HK-2 (cell line): ENCODE results near the gene WHRN.

Source experiments
- DNase-seq: peaks from one replicate; pipeline ENCODE4 v3.0.0-alpha.2; 2018; ENCODE audit not compliant: unreplicated experiment

Gene WHRN

DNA sequence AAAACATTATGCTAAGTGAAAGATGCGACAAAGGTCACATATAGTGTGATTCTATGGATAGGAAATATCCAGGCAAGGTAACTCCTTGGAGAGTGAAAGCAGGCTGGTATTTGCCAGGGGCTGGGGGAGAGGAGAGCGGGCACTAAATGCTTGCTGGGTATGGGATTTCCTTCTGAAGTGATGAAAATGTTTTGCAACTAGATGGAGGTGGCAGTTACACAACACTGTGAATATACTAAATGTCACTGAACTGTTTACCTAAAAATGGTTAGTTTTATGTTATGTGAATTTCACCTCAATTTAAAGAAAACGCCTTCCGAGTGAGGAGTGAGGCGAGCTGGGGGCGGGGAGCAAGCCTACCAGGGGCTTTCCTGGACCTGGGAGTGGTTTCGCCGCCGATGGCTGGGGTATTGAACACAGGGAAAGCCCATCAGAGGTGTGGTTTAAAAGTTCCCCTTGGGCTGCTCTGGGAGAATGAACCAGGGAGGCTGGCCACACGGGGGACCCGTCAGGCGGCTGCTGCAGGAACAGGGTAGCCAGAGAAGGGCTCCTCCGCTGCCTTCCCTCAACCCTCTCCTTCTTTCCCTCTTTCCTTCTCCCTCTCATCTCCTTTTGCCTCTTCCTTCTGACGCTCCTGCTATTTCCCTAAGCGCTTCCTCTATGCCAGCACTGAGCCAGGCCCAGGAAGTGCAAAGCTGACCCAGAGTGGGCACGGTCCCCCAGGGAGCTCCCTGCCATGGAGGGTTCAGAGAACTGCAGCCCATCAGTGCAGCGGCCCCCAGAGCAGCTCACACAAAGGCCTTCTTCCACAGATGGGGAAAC lies 122.4 kb downstream of the WHRN start:
- DNase-seq, result no peak

DNA sequence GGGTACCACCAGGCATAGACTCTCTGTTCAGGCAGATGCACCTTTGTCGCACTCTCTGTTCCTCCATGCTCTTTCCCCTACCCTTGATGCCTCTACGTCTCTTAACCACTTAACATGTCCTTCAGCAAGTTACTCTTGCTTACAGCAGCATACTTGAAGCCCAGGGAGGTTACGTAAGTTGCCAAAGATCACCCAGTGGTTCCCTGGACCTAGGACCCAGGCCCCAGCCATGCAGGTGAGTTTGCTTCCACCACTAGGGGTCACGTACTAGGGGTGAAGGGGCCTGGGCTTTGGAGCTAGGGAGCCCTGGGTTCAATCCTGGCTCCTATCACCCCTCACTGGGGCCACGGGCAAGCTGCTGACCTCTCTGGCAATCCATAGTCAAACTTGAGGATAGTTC lies 126.4 kb downstream of the WHRN start:
- DNase-seq, result no peak

DNA sequence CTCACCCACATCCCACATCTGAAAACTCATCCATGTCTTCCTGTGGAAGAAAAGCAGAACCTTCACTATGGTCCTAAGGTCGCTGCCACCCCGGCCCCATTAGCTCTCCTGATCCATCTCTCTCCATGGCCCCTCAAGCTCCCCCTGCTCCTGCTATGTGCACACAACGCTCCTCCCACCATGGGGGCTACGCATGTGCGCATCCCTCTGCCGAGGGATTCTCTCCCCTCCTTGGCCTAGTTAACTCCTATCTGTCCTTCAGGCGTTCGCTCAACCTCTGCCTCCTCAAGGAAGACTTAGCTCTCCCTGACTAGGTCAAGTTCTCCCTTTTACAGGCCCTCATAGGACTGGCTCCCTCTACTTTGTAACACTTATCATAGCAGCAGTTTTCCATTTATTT lies 127.3 kb downstream of the WHRN start:
- no peak for DNase-seq

DNA sequence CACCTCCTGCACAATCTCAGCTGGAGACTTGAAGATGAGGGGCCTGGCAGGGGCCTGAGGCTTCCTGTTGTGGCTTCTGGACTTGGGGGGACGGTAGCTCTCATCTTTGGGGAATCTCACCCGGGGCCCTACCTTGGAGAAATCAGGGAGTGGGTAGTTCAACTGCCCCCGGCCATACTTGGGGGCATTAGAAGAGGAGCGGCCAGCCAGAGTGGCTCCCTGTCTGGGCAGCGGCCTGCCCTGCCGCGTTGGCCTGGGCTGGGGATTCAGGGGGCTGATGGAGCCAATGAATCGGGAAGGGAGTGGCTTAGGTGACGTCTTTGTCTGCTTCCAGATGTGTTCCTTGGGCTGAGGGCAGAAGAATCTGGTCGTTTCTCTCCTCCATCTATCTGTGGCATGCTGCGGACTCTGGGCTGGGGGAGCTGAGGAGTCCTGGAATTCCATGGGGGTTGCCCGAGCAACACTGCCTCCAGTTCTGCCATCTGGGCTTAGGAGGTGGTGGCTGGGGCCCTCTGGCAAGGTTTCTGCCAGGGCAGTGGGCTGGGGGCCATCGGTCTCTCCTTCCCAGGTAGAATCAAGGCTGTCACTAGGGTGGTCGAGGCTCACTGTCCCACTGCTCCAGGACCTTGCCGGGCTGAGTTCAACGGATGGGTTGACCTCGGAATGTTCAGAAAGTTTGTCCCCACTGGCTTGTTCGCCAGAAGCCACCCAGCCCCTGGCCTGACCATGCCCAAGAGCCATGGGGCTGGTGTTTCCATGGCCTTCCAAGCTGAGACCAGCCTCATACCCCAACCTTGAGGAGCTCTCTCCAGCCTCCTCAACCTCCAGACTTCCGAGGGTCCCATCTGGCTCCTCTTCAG lies 128.5 kb downstream of the WHRN start:
- DNase-seq, result no peak

DNA sequence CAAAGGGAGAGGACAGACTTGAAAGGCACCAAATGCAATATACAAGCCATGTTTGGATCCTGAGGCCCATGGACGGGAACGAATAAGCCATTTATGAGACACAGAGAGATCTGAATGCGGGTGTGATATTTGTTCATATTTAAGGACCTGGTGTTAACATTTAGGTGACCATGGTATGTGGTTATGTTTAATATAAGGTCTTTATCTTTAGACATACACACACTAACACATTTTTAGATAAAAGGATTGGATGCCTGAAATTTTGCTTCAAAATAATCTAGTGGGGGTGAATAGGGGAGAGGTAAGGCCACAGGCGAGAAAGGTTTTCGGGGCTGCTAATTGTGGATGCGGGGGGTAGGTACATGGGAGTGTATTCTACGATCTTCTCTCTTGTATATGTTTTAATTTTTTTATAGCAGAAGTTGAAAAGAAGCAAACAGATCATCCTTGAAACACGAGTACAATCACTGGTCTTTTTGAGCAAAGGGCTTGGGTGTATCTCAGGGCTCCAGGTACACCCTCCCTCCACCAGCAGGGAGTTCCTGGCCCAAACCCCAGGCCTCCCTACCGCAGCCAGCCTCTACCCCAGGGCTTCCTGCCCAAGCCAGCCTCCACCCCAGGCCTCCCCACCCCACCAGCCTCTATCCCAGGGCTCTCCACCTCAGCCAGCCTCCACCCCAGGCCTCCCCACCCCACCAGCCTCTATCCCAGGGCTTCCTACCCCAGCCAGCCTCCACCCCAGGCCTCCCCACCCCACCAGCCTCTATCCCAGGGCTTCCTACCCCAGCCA lies 129.7 kb downstream of the WHRN start:
- no peak for DNase-seq

DNA sequence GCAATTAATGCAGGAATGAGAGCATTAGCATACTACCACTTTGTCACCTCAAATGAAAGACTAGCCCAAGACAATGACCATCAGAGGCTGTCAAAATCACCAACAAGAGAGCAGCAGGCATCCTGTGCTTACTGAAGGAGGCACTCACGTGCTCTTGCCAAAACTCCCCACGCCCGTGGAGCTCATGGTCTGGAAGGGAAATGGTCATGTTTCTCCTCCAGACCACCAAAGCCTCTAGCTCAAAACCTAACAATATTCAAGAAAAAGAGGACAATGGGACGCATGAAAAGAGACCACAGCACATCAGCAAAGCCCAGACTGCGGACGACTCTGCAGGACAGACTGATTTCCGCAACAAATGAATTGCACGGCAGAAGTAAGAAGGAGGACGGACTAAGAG lies 130.3 kb downstream of the WHRN start:
- DNase-seq, result no peak

DNA sequence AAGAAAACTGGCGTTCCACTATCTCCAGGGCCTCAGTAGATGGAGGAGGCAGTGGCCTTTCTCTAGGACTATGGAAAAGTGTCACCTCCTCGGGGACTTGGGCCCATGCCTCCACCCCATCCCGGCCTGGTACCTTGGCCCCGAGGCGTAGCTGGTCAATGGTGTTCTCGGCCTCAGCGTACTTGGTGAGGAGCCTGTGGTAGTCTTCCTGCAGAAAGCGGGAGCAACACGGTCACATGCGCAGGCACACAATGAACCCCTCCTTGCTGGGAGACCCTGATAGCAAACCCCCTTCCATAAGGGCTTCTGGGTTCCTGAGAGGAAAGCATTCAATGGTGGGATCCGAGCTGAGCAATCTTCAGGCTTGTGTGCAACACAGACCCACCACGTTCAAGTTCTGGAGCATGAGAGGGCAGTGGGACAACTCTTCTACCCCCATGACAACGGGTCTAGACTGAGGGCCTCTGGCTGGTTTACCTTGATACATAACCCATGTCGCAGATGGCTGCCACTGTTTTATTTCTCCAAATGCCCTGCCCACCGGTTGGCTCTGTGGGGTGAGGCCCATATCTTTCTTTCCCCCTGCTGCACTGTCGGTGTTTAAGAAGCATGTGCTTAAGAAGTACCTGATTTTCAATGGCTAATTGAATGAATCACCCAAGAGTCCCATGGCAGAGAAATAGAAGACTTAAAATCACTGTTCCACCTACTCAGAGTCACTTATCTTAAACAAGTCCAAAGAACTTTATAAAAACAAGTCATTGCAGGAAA lies 131.1 kb downstream of the WHRN start:
- no peak for DNase-seq

DNA sequence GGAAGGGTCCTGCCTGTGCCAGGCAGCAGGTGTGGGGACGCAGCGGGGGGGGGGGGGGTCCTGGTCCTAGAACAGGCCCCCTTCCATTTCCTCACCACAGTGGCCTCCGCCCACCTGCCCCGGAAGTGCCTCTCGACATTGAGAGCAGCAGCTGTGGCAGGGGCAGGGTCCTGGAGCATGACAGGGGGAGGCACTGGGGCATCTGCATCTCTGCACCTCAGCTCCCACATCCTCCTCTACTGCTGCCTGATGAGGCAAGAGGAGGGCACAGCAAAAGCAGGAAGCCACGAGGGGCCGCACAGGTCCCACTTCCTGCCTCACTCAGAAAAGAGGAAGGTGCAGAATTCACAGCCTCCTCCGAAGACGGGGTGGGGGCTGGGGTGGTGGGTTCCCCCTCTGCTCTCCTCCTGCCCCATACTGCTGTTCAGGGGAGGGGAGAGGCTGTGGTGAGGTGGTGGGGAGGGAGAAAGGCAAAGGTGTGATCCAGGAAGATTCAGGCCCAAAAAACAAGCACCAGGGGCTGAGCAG lies 132.3 kb downstream of the WHRN start:
- peak; percentile 49 for DNase-seq

DNA sequence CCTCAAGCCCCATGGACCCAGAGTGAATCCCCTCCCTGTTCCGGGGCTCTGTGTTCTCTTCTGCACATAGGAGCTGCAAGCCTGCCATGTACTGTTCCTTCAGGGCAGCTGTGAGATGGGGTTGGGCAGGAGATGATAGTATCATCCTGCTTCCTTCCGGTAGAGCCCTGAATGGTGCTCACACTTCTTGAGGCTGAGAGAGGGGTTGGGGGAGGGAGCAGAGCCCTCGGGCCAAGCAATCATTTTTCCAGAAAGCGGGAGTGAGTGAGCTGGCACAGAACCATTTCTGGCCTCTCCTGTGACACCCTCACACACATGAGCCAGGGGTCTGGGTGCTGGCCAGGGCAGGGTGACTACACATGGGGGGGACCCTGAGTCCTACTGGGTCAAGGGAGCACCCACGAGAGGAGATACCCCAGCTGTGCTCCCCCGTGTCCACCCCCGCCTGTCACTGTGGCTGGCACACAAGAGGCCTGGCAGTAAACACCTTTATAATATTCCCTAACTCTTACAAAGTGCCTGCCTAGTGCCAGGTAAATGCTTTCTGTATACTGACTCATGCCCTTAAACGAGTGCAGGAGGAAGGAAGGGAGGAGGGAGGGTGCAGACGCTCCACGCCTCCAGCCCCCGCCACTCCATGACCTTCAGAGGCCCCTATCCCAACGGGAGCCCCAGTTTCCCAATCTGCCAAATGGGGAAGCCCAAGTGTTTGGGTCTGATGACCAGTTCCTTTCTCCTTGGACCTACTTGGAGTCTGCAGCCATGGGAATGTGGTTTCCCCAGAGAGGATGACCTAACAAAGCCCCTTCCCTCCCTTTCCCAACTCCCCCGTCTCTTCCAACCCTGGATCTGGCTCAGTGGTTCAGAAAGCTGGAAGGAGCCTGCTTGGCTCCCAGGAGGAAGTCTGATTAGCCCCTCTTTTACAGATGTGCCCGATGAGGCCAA lies 133.0 kb downstream of the WHRN start:
- peak; percentile 59 for DNase-seq

DNA sequence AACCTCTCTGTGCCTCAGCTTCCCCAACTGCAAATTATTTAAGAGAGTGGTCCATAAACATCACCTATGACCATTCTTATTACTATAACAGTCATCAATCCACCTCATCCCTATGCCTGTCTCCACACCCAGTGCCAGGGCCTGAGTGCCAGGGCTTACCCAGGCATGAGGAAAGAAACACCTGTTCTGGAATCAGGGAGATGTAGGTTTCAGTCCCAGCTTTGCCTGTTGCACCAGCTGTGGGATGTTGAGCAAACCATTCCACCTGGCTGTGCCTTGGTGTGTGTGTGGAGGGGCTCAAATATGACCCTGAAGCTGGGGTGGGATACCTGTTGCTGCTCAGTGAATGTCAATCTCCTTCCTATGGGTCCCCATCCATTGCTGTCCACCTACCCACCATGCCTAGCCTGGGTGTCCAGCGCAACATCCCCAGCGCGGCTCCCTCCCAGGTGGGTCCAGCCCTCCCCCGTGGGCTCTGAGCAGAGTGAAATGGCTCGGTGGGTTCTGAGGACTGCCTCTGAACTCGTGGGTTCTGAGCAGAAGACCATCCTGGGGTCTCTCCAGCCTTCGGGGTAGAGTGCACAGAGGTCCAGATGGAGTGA lies 133.8 kb downstream of the WHRN start:
- DNase-seq, result no peak

DNA sequence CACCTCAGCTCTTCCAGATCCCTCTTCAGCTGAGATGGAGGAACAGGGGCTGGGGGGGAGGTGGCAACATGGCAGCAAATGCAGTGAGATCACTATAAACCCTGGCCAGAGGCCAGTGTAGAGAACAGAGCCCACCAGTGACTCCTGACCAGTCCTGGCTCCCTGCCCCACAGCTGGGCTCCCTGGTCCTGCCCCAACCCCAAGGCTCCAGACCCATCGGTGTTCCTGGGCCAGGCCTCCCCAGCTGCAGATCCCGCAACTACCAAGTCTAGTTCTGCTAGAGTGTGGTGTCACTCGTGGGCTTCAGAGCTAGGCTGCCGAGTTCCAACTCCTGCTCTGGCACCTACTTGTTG lies 134.3 kb downstream of the WHRN start:
- no peak for DNase-seq

DNA sequence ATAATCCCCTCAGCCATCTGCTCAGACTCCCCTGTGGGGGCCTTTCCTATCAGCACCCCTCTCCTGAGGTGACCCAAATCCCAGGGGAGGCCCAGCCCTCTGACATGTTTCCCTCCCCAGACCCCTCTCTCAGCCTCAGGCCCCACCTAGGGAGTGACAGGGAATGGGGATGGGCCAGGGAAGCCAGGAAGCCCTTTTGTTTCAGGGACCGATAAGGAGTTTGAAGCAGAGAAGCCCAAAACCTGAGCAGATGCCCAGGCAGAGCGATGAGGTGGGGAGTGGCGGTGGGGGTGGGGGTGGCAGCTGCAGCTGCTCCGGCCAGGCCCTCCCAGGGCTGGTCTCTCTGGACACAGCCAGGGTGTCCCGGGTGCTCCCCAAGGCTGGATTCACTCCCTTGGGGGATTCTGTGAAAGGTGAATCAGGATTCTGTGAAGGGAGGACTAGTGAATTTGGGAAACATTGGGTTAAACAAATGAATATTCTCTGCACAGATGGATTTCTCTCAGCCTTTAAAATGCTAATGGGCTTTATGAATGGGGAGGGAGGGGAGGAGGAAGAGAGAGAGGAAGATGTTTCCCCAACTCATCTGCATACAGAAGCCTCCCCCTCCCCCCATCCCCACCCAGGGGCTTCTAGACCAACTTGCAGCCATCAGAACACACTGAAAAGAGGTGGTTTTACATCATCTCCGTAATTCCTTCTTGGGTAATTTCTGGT lies 134.9 kb downstream of the WHRN start:
- DNase-seq, result no peak

DNA sequence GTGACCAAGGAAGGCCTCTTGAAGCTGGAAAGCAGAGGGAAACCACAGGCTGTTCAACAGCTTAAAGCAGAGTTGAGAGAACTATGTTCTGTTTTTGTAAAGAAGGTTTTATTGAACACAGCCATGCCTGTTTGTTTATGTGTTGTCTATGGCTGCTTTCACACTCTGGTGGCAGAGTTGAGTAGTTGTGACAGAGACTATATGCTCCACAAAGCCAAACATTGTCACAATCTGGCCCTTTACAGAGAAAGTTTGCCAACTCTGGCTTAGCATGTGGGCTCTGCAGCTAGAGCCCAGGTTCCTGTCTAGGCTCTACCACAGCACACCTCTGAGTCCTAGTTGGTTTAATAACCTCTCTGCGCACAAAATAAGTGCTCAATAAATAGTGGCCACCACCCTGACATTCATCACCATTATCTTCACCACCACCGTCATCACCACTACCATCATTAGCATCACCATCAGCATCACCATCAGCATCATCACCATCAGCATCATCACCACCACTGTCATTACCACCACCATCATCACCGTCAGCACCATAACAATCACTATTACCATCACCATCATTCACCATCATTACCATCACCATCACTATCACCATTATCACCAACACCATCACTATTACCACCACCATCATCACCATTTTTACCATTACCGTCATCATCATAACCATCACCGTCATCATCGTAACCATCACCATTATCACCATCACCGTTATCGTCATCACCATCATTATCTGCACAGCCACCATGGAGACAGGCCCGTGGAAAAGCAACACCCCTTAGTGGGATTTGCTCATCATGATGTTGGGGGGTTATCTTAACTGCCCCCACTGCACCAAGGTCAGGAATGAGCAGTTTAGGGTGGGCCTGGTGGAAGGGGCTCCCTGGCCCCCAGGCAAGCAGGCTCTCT lies 135.8 kb downstream of the WHRN start:
- DNase-seq, result no peak

DNA sequence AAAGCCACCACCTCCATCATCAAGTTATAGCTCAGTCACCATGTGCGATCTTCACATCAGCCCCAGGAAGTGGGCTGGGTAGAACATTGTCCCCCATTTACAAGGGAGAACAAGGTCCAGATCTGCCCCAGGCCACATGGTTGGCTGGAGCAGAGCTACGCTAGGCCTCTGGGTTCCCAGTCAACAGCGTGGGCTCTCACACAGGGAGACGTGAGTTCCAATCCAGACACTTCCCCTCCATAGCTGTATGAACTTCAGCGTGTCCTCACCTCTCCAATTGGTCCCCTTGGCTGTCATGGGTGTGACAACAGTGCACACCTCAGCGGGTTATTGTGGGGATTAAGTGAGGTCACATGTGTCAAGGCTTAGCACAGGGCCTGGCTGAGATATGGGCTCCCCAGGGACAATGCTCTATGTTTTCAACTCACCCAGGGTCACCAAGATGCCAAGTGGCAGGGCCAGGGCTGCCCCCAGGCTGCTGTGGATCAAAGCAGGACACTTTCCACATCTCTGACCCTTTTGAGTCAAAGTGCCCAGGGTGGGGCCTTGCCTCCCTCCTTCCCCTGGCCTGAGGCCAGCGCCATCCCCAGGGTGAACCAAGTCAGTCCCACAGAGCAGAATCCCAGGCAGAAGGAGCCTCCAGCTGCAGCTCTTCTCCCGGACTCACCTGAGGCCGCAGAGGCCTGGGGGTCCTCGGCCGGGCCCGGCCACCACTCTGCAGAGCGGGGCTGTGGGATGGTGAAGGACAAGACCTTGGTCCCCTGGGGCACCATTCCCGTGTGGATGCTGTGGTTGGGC lies 137.3 kb downstream of the WHRN start:
- DNase-seq, result no peak

DNA sequence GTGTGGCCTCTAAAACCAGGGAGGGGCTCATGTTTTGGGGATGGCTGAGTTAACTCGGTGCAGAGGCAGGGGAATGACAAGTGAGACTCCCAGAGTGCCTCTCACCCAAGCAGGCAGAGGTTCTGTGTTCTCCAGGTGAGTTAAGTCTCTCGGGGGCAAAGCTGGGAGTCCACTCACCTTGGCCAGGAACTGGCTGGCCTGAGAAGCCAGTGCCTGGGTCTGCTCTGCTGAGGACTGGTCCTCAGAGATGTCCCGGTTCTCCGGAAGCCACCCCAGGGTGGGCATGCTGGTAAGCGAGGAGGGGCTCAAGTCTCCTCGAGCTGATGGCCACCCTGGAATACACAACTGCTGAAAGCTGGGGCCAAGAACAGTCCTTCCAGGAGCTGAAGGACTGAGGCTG lies 137.9 kb downstream of the WHRN start:
- DNase-seq, result no peak

DNA sequence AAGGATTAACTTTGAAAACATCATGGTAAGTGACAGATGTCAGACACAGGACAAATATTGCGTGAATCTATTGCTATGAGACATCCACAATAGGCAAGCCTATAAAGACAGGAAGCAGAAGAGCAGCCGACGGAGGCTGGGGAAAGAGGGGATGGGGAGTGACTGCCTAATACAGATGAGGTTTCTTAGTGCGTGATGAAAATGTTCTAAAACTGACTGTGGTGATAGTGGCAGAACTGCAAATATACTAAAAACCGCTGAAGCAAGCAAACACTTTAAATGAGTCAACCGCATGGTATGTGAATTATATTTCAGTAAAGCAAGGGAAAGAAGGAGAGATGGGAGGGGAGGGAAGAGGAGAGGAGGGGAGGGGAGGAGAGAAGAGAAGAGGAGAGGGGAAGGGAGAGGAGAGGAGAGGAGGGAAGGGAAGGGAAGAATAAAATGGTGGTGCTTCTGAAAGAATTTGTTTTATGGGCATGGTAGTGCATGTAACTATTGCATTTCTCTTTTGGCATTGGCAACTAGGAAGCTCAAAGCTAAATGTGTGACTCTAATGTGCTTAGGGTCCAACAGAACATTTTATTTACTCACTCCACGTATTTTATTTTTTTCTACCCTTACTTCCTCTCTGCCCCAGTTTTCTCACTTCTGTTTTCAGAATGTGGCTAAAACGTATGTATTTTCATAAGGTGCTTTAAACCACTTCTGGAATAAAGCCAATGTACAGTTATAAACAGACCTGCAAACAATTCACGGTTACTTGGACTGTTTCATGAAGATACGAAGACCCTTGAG lies 138.7 kb downstream of the WHRN start:
- DNase-seq, result peak; percentile 69
